GOT3 (cell line): Measurements from ENCODE around the gene MPV17L2.
"Not testable (repeated sequence)": the region's sequence is repeated elsewhere in the genome, so short reads cannot be mapped to it uniquely, and the experiment has no call there.

Experiments used
- DNase-seq: peaks from one replicate; lab custom pipeline; 2025; ENCODE audit warnings: mixed read lengths; lab: John Stamatoyannopoulos, UW

MPV17L2 gene

DNA sequence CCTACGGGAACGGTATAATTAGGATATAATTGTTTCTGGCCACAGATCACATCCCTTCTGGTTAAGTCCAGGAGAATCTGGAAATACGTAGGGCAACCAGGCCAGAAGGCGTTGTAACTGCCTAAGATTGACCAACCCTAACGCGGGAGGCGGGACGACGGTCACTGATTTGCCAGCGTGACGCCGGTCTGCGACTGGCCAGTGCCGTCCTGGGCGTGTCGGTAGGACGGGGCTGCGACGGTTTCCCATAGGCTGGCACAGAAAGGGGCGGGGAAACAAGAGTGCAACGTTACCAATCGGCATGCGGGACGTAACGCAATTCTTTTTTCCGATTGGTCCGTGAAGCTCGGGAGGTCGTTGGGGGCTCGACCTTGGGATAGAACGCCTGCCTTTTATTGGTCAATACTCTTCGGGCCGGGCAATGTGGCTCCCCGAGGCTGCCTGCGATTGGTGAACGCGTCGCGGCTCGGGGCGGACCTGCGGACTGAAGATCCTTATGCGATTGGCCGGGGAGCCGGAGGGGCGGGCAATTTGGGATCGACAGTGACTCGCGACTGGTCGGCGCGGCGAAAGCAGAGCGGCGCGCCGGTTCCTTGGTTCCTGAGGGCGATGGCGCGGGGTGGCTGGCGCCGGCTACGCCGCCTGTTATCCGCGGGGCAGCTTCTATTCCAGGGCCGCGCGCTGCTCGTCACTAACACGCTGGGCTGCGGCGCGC is at the start of gene MPV17L2:
TSS of gene MPV17L2 (plus strand) at position 546 of the 715 bp plus-strand sequence. CDS start at position 610, 64 bp downstream.
- DNase-seq = peak; percentile 98

DNA sequence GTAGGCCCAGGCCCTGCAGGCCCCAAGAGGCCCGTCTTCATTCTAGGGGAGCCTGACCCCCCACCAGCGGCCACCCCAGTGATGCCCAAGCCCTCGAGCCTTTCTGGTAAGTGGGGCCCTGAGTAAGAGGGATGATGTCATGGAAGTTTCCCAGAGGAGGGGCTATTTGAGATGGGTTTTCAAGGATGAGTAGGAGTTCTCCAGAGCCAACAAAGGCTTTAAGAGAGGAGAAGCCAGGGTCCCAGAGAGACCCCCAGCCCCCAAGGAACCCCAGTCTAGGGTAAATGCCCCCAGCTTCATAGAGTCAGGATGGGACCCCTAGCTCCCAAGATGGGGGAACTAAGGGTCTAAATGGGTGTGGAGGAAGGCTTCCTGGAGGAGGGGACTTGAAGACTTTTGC is 49.1 kb upstream of the MPV17L2 start:
- no peak for DNase-seq

GRCh38 chr19:18144361-18144760 is 48.7 kb upstream of the MPV17L2 start:
- no peak for DNase-seq

- no peak for DNase-seq
Observed at GRCh38 chr19:18144906-18145305, 48.1 kb upstream of the MPV17L2 start.

GRCh38 chr19:18145391-18145999 is 47.5 kb upstream of the MPV17L2 start:
- no peak for DNase-seq

DNA sequence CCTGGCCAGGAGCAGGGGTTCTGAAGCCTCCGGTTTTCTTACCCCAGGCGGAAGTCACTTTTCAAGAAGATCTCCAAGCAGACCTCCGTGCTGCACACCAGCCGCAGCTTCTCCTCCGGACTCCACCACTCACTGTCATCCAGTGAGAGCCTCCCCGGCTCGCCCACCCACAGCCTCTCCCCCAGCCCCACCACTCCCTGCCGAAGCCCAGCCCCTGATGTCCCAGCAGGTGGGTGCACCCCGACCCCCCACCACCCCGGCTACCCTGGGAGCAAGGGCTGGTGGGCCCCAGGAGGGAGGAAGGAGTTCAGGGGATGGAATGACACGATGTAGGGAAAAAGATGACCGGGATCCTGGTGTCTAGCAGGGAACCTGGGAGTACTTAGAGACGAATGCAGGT is 45.6 kb upstream of the MPV17L2 start:
- no peak for DNase-seq

- no peak for DNase-seq
Observed at GRCh38 chr19:18149596-18149975, 43.4 kb upstream of the MPV17L2 start.

DNA sequence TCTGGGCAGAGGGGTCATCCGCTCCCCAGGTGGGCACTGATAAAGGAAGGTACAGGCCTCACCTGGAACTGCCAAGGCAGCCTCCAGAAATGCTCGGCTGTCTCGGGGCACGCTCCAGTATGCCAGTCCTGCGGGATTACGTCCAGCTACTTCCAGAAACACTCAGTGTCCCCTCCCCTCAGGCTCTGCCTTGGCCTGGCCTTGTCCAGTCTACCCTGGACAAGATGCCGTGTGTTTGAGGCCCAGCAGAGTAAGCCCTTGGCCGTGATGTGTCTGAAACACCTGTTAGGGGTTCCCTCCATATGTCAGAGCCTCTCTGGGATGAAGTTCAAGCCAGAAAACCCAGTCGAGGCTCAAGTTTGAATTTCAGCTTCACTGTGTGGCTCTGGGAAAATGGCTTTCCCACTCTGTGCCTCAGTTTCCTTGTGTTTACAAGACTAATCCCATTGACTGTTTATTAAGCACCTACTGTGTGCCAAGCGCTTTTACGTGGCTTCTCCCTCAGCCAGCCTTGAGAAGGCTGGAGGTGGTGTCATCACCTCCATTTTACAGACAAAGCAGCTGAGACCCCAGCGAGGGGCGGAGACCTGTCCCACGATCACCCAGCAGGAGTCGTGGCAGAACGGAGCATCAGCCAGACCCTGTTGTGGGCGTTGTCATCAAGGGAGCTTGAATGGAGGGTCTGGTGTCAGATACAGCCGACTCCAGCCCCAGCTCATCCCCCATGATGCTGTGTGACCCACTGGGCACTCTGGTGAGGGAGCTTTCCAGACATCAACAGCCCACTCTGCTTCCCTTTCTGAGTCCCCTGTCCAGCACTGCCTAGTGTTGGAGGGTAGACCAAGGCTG is 42.0 kb upstream of the MPV17L2 start:
- DNase-seq = no peak

GRCh38 chr19:18152442-18152816 is 40.6 kb upstream of the MPV17L2 start:
- peak; percentile 77 for DNase-seq

- peak; percentile 95 for DNase-seq
Observed at GRCh38 chr19:18152817-18153555, 40.0 kb upstream of the MPV17L2 start, which contains the start of gene PIK3R2. Gene PIK3R2 (plus strand): TSS chr19:18153163. CDS start chr19:18155880, 2,717 bp downstream.

DNA sequence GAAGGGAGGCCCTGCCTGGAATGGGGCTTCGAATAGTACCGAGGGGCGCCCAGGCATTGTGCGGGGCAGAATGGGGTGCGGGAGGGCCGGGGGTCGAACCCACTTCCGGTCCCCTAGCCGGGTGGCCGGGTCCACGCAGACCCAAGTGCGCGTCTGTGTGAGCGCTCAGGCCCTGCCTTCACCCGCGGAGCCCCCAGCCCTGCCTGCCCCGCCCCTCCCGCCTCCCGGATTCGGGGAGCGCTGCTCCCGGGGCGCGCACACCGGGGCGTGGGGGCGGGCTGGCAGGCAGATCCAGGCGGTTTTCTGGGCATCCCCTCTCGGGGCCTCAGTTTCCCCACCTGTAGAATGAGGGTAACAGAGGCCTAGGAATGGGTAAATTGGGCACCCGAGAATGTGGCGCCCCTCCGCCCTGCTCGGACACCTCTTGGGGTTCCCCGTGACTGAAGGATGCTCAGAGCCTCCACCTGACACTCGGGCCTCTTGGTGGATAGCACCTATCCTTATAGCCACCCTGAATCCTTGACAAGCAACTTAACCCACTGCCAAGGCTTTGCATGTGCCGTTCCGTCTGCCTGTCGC is 39.4 kb upstream of the MPV17L2 start:
- DNase-seq = no peak

- DNase-seq = no peak
Observed at GRCh38 chr19:18155095-18156087, 37.6 kb upstream of the MPV17L2 start.

DNA sequence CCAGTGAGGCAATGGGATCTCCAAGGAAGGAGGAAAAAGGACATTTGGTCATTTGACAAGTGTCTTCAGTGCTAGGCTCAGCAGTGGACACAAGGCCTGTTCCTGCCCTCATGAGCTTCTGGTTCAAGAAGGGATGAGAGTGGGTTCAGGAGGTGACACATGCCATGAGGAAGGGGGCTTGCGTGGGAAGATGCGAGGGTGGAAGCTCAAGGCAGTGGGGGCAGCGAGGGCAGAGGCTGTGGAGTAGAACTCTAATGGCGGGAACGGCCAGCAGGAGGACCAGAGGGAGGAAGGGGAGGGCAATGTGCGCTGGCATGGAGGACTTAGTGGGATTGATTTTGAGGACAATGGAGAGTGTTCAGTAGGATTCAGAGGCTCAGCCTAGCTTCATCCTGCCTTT is 36.8 kb upstream of the MPV17L2 start:
- no peak for DNase-seq

DNA sequence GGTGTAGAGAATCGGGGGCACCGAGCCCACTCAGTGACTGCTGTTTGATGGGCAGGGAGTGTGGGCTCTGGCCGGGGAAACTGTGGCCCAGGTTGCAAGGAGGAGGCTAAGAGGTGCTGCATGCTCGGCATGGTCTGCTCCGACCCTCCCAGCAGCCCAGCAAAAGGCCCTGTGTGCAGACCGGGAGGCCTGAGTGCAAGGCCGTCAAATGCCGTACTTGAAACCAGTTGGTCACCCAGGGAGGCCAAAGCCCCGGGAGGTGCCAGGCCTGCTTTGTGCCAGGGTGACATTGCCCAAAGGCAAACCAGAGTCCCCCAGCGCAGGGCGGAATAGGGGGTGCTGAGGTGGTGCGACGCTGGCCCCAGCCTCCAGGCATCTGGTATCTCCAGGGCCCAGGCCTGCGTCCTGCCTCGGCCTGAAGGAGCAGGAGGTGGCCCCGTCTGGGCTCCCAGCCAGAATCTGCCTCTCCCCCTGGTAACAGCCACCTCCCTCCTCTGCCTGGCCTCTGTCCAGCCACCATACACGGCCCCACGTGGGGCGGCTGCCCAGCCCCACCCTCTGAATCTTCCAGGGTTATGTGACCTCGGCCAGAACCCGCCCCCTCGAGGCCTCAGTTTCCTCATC is 36.1 kb upstream of the MPV17L2 start:
- no peak for DNase-seq

GRCh38 chr19:18157465-18158063 is 35.5 kb upstream of the MPV17L2 start:
- no peak for DNase-seq

DNA sequence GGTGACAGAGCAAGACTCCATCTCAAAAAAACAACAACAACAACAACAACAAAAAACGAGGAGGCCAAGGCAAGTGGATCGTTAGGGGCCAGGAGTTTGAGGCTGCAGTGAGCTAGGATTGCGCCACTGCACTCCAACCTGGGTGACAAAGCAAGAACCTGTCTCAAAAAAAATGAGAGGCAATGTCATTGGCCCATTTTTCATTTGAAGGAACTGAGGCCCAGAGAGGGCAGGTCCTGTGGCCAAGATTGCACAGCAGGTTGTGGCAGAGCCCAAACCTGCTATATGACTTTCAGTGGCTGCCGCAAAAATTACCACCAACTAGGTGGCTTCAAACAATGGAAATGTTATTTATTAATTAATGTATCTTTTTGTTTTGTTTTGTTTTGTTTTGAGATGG is 34.6 kb upstream of the MPV17L2 start:
- no peak for DNase-seq

DNA sequence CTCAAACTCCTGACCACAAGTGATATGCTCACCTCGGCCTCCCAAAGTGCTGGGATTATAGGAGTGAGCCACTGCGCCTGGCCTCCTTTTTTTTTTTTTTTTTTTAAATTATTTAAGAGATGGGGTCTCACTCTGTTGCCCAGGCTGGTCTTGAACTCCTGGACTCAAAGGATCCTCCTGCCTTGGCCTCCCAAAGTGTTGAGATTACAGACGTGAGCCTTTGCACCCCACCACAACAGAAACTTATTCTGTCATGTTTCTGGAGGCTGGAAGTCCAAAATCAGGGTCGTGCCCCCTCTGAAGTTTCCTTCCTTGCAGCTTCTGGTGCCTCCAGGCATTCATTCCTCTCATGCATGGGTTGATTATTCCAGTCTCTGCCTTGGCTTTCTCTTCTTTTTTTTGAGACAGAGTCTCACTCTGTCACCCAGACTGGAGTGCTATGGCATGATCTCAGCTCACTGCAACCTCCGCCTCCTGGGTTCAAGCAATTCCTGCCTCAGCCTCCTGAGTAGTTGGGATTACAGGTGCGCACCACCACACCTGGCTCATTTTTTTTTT is 33.9 kb upstream of the MPV17L2 start:
- not testable (repeated sequence) for DNase-seq

DNA sequence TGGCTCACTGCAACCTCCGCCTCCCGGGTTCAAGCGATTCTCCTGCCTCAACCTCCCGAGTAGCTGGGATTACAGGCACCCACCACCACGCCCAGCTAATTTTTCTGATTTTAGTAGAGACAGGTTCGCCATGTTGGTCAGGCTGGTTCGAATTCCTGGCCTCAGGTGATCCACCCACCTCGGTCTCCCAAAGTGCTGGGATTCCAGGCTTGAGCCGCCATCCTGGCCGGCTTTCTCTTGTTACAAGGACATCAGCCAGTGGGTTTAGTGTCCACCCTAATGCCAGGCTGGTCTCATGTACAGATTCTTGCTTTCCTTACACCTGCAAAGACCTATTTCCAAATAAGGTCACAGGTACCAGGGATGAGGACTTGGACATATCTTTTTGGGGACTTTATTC is 33.2 kb upstream of the MPV17L2 start:
- no peak for DNase-seq

DNA sequence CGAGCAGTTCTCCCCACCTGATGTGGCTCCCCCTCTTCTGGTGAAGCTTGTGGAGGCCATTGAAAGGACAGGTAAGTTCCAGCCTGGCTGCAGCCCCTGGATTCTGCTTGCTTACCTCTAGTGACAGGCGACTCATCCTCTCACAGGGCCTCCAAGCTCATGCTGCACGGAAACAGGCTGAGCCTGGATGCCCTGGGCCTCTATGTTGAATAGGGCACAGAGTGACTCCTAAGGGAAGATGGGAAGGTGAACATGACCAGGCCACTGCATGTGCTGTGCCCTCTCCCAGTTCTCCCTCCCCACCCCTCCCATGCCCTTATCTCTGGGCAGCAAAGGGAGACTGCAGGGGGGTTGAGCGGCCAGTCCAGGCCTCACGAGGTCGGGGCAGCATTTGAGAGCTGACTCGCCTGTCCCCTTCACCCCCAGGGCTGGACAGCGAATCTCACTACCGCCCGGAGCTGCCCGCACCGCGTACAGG is 32.5 kb upstream of the MPV17L2 start:
- no peak for DNase-seq
